Vagina (tissue), 2 donors: Measurements from ENCODE around the gene ARHGEF4. TPM values are rescaled to one million over a fixed set of nuclear protein-coding genes. Genes with fewer than 3 reads are reported as not detected.

Source experiments
- DNase-seq, 2 donors: peaks; one replicate each; pipeline ENCODE4 v3.0.0-alpha.2; 2017; ENCODE audit errors: extremely low spot score in 2 of 2
- H3K27ac ChIP-seq: fragments of 200-600 bp; sonication (generic); one replicate; pipeline ENCODE4 v1.5.1; 2019
- H3K27me3 ChIP-seq: fragments of 200-600 bp; sonication (generic); one replicate; pipeline ENCODE4 v1.5.1; 2019
- H3K36me3 ChIP-seq, 2 donors: fragments of 200-600 bp; sonication (generic); one replicate each; pipeline ENCODE4 v1.5.1; 2017 to 2019
- H3K4me1 ChIP-seq: fragments of 200-600 bp; sonication (generic); one replicate; pipeline ENCODE4 v1.5.1; 2019
- H3K4me3 ChIP-seq, 2 donors: fragments of 200-600 bp; sonication (generic); 1 replicate in 1 of 2; 2 replicates in 1 of 2; pipeline ENCODE4 v1.5.1; 2016 to 2019
- H3K9me3 ChIP-seq: fragments of 200-600 bp; sonication (generic); one replicate; pipeline ENCODE4 v1.5.1; 2019
- CTCF ChIP-seq, 3 experiments: fragments of 450-650 bp in 2 of 3; fragments of 200-600 bp in 1 of 3; sonication (generic) in 1 of 3; IDR thresholded peaks; one replicate each; pipeline ENCODE4 v1.5.1; 2017 to 2019; ENCODE audit warnings: antibody characterized with exemption in 3 of 3, mild to moderate bottlenecking in 2 of 3, moderate library complexity in 2 of 3
- POLR2A ChIP-seq, 2 donors: fragments of 450-650 bp; IDR thresholded peaks; one replicate each; pipeline ENCODE4 v1.6.1; 2017; ENCODE audit warnings: antibody characterized with exemption in 2 of 2, mild to moderate bottlenecking in 2 of 2, moderate library complexity in 2 of 2
- POLR2AphosphoS5 ChIP-seq, 2 donors: sonication (generic); formaldehyde crosslinking; IDR thresholded peaks; one replicate each; pipeline ENCODE4 v1.9.0; 2017; ENCODE audit warnings: antibody characterized with exemption in 2 of 2, mild to moderate bottlenecking in 2 of 2, low read depth in 1 of 2; ENCODE audit not compliant: insufficient read depth in 1 of 2
- intact Hi-C: fragments of 100-400 bp; cut with DNase I; formaldehyde crosslinking; loops from one replicate; pipeline ENCODE4 v1.15.1; 2023
- total RNA-seq: library from RNA; depleted of rRNA; stranded (reverse); fragments of >200 nt; gene quantifications from one replicate; pipeline ENCODE4 v1.2.3, GENCODE V29; 2016

The ARHGEF4 gene
- total RNA-seq, 1 donor from 2014 or later: 116 TPM

GRCh38 chr2:131049150-131049718 lies 212.5 kb downstream of the ARHGEF4 start:
- TF ChIP-seq CTCF (IDR thresholded peaks at IDR 0.05): no peak
- TF ChIP-seq POLR2A (IDR thresholded peaks at IDR 0.05): no peak
- TF ChIP-seq POLR2AphosphoS5 (IDR thresholded peaks at IDR 0.05; ENCODE audit: insufficient read depth in 1 of 2, low read depth in 1 of 2): no peak
- no peak overlapping the region for H3K4me3 ChIP-seq
- peaks cover 0 to 70% of the 10 kb centered on the region in 2 donors for H3K36me3 ChIP-seq
- H3K27me3 ChIP-seq: no peaks in the 10 kb centered on the region
- no peak for DNase-seq
- H3K9me3 ChIP-seq: no peaks in the 10 kb centered on the region
- H3K4me1 ChIP-seq: no peaks in the 10 kb centered on the region
- intact Hi-C loops: no loop called here
- H3K27ac ChIP-seq: no peak overlapping the region

- peaks cover 0 to 83% of the 10 kb centered on the region in 2 donors for H3K36me3 ChIP-seq
Measured at GRCh38 chr2:131050896-131051295, 214.2 kb downstream of the ARHGEF4 start.

GRCh38 chr2:131052741-131053263 lies 216.1 kb downstream of the ARHGEF4 start:
- Histone ChIP-seq H3K4me1 (peaks cover 17% of the 10 kb centered on the region), H3K9me3 (no peaks in the 10 kb centered on the region), H3K27me3 (no peaks in the 10 kb centered on the region), H3K36me3 (peaks cover 0 to 66% of the 10 kb centered on the region in 2 donors), H3K4me3 (no peak overlapping the region), H3K27ac (no peak overlapping the region)
- no peak for DNase-seq
- intact Hi-C loops: no loop called here
- TF ChIP-seq POLR2A (IDR thresholded peaks at IDR 0.05): no peak
- no peak for TF ChIP-seq CTCF (IDR thresholded peaks at IDR 0.05)
- TF ChIP-seq POLR2AphosphoS5 (IDR thresholded peaks at IDR 0.05; ENCODE audit: insufficient read depth in 1 of 2, low read depth in 1 of 2): no peak

More at GRCh38 chr2:131050896-131051295, 214.2 kb downstream of the ARHGEF4 start:
- intact Hi-C loops: no loop called here
- Histone ChIP-seq H3K27ac (no peak overlapping the region), H3K4me3 (no peak overlapping the region), H3K4me1 (peaks cover 3% of the 10 kb centered on the region), H3K27me3 (no peaks in the 10 kb centered on the region), H3K9me3 (no peaks in the 10 kb centered on the region)
- no peak for TF ChIP-seq POLR2AphosphoS5 (IDR thresholded peaks at IDR 0.05; ENCODE audit: insufficient read depth in 1 of 2, low read depth in 1 of 2)
- no peak for TF ChIP-seq POLR2A (IDR thresholded peaks at IDR 0.05)
- no peak for TF ChIP-seq CTCF (IDR thresholded peaks at IDR 0.05)
- DNase-seq: no peak

GRCh38 chr2:131054488-131054887 lies 217.8 kb downstream of the ARHGEF4 start:
- Histone ChIP-seq H3K9me3 (no peaks in the 10 kb centered on the region), H3K27me3 (no peaks in the 10 kb centered on the region), H3K36me3 (peaks cover 0 to 59% of the 10 kb centered on the region in 2 donors), H3K27ac (no peak overlapping the region), H3K4me3 (no peak overlapping the region), H3K4me1 (peaks cover 17% of the 10 kb centered on the region)
- no peak for TF ChIP-seq POLR2A (IDR thresholded peaks at IDR 0.05)
- no peak for DNase-seq
- intact Hi-C loops: no loop called here

GRCh38 chr2:131055169-131056065 lies 218.7 kb downstream of the ARHGEF4 start:
- Histone ChIP-seq H3K27me3 (no peaks in the 10 kb centered on the region), H3K27ac (no peak overlapping the region), H3K4me3 (no peak overlapping the region), H3K9me3 (no peaks in the 10 kb centered on the region), H3K4me1 (peaks cover 17% of the 10 kb centered on the region), H3K36me3 (peaks cover 0 to 56% of the 10 kb centered on the region in 2 donors)
- TF ChIP-seq CTCF (IDR thresholded peaks at IDR 0.05) (no peak), POLR2AphosphoS5 (IDR thresholded peaks at IDR 0.05; ENCODE audit: insufficient read depth in 1 of 2, low read depth in 1 of 2) (no peak), POLR2A (IDR thresholded peaks at IDR 0.05) (no peak)
- intact Hi-C loops: no loop called here
- DNase-seq: no peak
